SK-N-MC (cell line): Measurements from ENCODE around the gene SEMA4G.

Experiments
- EZH2 ChIP-seq: fragments of 200-600 bp; sonication (generic); IDR thresholded peaks from one replicate; pipeline ENCODE4 v1.6.1; 2017; ENCODE audit warnings: antibody characterized with exemption
- FOXP2 ChIP-seq: optimal IDR thresholded peaks from 2 replicates; pipeline ENCODE3; 2011; ENCODE audit warnings: mild to moderate bottlenecking, moderate library complexity; ENCODE audit not compliant: insufficient read depth; ENCODE audit errors: extremely low read length, control extremely low read depth
- POLR2AphosphoS5 ChIP-seq: IDR thresholded peaks from 2 replicates; pipeline ENCODE4 v1.6.1; 2012; ENCODE audit warnings: mild to moderate bottlenecking, low read depth, low read length, borderline replicate concordance

DNA sequence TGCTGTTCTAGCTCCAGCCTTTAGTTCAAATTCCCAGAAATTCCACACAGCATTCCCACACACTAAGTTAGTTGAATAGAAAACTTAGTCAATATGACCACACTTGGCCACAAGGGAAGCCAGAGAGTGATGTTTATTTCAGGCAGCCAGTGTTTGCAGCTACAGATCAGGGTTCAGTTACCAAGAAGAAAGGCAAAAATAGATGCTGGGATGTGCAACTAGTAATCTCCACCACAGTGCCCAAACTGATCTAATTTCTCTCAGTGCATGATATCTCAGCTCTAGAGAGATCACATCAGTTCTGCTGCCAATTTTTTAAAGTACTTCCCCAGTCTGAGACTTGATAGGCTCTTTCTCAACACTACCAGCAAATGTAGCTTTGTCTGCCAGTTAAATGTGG lies 38.9 kb upstream of the SEMA4G start:
- no peak for TF ChIP-seq POLR2AphosphoS5
- TF ChIP-seq EZH2: no peak
- no peak for TF ChIP-seq FOXP2
